GM21825 (cell line): ENCODE results near the gene PRTN3.

Source experiments
- ATAC-seq: cut with Tn5 transposase; IDR thresholded peaks from one replicate; pipeline ENCODE4 v1.9.1; 2021; ENCODE audit warnings: mild to moderate bottlenecking, moderate library complexity; ENCODE audit not compliant: unreplicated experiment

Gene PRTN3

GRCh38 chr19:892894-893689 is 52.3 kb downstream of the PRTN3 start, which contains the start of the genes MED16 and RNU6-9:
MED16 (minus strand) TSS chr19:893187; CDS start chr19:891131, 2,056 bp downstream.
RNU6-9 (plus strand) TSS chr19:893484.
- ATAC-seq: peak; percentile 63

- ATAC-seq: no peak
These were observed 55.6 kb downstream of the PRTN3 start for GRCh38 chr19:896434-896833.

- ATAC-seq: no peak
These were observed 56.2 kb downstream of the PRTN3 start for GRCh38 chr19:896999-897398.

- ATAC-seq: no peak
These were observed 56.7 kb downstream of the PRTN3 start for GRCh38 chr19:897442-898039.
